Neural progenitor cell (in vitro differentiated cells): ENCODE data around the gene SPIRE2.

Experiments used
- CTCF ChIP-seq: fragments of 200-600 bp; sonication (generic); IDR thresholded peaks from 2 replicates; pipeline ENCODE4 v1.5.1; 2017; ENCODE audit warnings: antibody characterized with exemption, mild to moderate bottlenecking
- EZH2 ChIP-seq: fragments of 200-600 bp; sonication (generic); IDR thresholded peaks from 2 replicates; pipeline ENCODE4 v1.6.1; 2017; ENCODE audit warnings: antibody characterized with exemption, mild to moderate bottlenecking, moderate library complexity
- EZH2phosphoT487 ChIP-seq: fragments of 200-600 bp; sonication (generic); IDR thresholded peaks from 2 replicates; pipeline ENCODE4 v1.6.1; 2017; ENCODE audit warnings: antibody characterized with exemption

GRCh38 chr16:89862732-89863131 is 34.5 kb downstream of the SPIRE2 start:
- TF ChIP-seq CTCF (no peak), EZH2phosphoT487 (no peak), EZH2 (no peak)
